HG03378 (cell line): ENCODE data around the gene AKAP8L.

Source experiments
- ATAC-seq: cut with Tn5 transposase; IDR thresholded peaks from one replicate; pipeline ENCODE4 v1.9.1; 2021; ENCODE audit warnings: mild to moderate bottlenecking, moderate library complexity; ENCODE audit not compliant: unreplicated experiment

Gene AKAP8L

GRCh38 chr19:15448778-15449619, 30.2 kb upstream of the AKAP8L start:
- no peak for ATAC-seq

- no peak for ATAC-seq
Observed at GRCh38 chr19:15448044-15448777, 29.4 kb upstream of the AKAP8L start.

- ATAC-seq: no peak
Observed at GRCh38 chr19:15447057-15447456, 28.3 kb upstream of the AKAP8L start.

GRCh38 chr19:15445807-15446376, 27.1 kb upstream of the AKAP8L start:
- no peak for ATAC-seq

- ATAC-seq: no peak
Observed at GRCh38 chr19:15445227-15445605, 26.4 kb upstream of the AKAP8L start.

GRCh38 chr19:15444505-15445226, 25.9 kb upstream of the AKAP8L start:
- no peak for ATAC-seq

- no peak for ATAC-seq
Observed at GRCh38 chr19:15443838-15444237, 25.1 kb upstream of the AKAP8L start.

GRCh38 chr19:15443325-15443724, 24.5 kb upstream of the AKAP8L start:
- no peak for ATAC-seq

- ATAC-seq: no peak
Observed at GRCh38 chr19:15442142-15442920, 23.5 kb upstream of the AKAP8L start.

- no peak for ATAC-seq
Observed at GRCh38 chr19:15441317-15441716, 22.5 kb upstream of the AKAP8L start.

GRCh38 chr19:15439821-15440641, 21.2 kb upstream of the AKAP8L start:
- no peak for ATAC-seq

GRCh38 chr19:15439078-15439799, 20.5 kb upstream of the AKAP8L start:
- ATAC-seq: no peak

GRCh38 chr19:15438577-15438976, 19.8 kb upstream of the AKAP8L start:
- no peak for ATAC-seq

GRCh38 chr19:15438124-15438496, 19.3 kb upstream of the AKAP8L start:
- no peak for ATAC-seq

GRCh38 chr19:15437355-15438123, 18.8 kb upstream of the AKAP8L start:
- no peak for ATAC-seq

- no peak for ATAC-seq
Observed at GRCh38 chr19:15436826-15437110, 18.0 kb upstream of the AKAP8L start.

- no peak for ATAC-seq
Observed at GRCh38 chr19:15436012-15436825, 17.4 kb upstream of the AKAP8L start.
